K562 (cell line): ENCODE measurements around the gene B2M. TPM values are rescaled to one million over a fixed set of nuclear protein-coding genes. Genes with fewer than 3 reads are reported as not detected.

Source experiments
- ATAC-seq: fragments of 200-7000 bp; cut with Tn5 transposase; 3 replicates; pipeline ENCODE4 v1.9.1; 2020; ENCODE audit warnings: moderate library complexity
- BruUV-seq: library from RNA; stranded (reverse); fragments of 400-500 nt; replicated peaks from 2 replicates; lab custom pipeline; 2021; lab: Mats Ljungman, UMichigan
- CTCF ChIA-PET: fragments of 300-600 bp; formaldehyde crosslinking; extraction: SDS; loops from one replicate; lab custom pipeline; 2021; ENCODE audit warnings: low intra/inter-chr PET ratio; lab: Yijun Ruan, JAX
- POLR2A ChIA-PET: fragments of 300-600, 350-650 bp; sonication (Branson Sonifier 250); formaldehyde crosslinking; extraction: SDS; loops from one replicate; lab custom pipeline; 2021; ENCODE audit warnings: antibody characterized with exemption, inconsistent platforms; lab: Yijun Ruan, JAX
- DNase-seq, 4 experiments: peaks; one replicate each; pipeline versions ENCODE4 v3.0.0 to v3.0.0-alpha.2; 2011 to 2018; ENCODE audit warnings: low spot score in 3 of 4, mixed read lengths in 3 of 4; ENCODE audit errors: extremely low read depth in 1 of 4
- FAIRE-seq: peaks from 2 replicates; lab custom pipeline; 2011; peaks lifted over from hg19 to GRCh38; lab: Jason Lieb, UNC
- H2AFZ ChIP-seq: 2 replicates; pipeline ENCODE4 v1.6.0; 2011; ENCODE audit warnings: low read depth, low read length, control low read depth, inconsistent platforms
- H3K27ac ChIP-seq: fragments of 200-600 bp; 3 replicates; pipeline ENCODE4 v1.8.0; 2011; ENCODE audit warnings: low read depth, mild to moderate bottlenecking, control low read depth, inconsistent platforms, low read length, moderate library complexity, mixed read lengths; ENCODE audit errors: extremely low read depth
- H3K27me3 ChIP-seq, 2 experiments: fragments of 300-600 bp in 1 of 2; 2 replicates in 1 of 2; 3 replicates in 1 of 2; pipeline versions ENCODE4 v1.6.0 to v1.8.0; 2011; ENCODE audit warnings: inconsistent platforms in 2 of 2, low read length in 2 of 2, mild to moderate bottlenecking in 1 of 2, mixed read lengths in 1 of 2, moderate library complexity in 1 of 2; ENCODE audit not compliant: control insufficient read depth in 2 of 2, insufficient read depth in 2 of 2
- H3K36me3 ChIP-seq: fragments of 300-600 bp; 3 replicates; pipeline ENCODE4 v1.8.0; 2011; ENCODE audit warnings: mild to moderate bottlenecking, low read length, inconsistent platforms; ENCODE audit not compliant: control insufficient read depth, insufficient read depth
- H3K4me1 ChIP-seq, 2 experiments: fragments of 200-600 bp in 1 of 2; replicated peaks in 1 of 2; 2 replicates in 1 of 2; 3 replicates in 1 of 2; pipeline versions ENCODE4 v1.5.1 to v1.8.0; 2011; ENCODE audit warnings: inconsistent platforms in 2 of 2, low read length in 2 of 2, mild to moderate bottlenecking in 1 of 2, mixed read lengths in 1 of 2, moderate library complexity in 1 of 2; ENCODE audit not compliant: control insufficient read depth in 2 of 2, insufficient read depth in 2 of 2
- H3K4me2 ChIP-seq: 2 replicates; pipeline ENCODE4 v1.6.1; 2011; ENCODE audit warnings: low read length, control low read depth, inconsistent platforms, mixed read lengths; ENCODE audit not compliant: insufficient read depth
- H3K4me3 ChIP-seq: fragments of 200-600 bp; sonication (generic), shearing (Covaris generic); 2 replicates; pipeline ENCODE4 v1.5.1; 2016; ENCODE audit warnings: control low read depth, inconsistent platforms
- H3K79me2 ChIP-seq: fragments of 200-600 bp; 3 replicates; pipeline ENCODE4 v1.8.0; 2011; ENCODE audit warnings: low read length, inconsistent platforms; ENCODE audit not compliant: control insufficient read depth, insufficient read depth
- H3K9ac ChIP-seq, 2 experiments: 2 replicates each; pipeline versions ENCODE4 v1.6.0 to v1.6.1; 2011; ENCODE audit warnings: low read depth in 2 of 2, low read length in 2 of 2, control low read depth in 1 of 2, inconsistent platforms in 1 of 2, mild to moderate bottlenecking in 1 of 2, mixed read lengths in 1 of 2; ENCODE audit not compliant: insufficient read depth in 1 of 2
- H3K9me1 ChIP-seq: one replicate; pipeline ENCODE4 v1.6.0; 2011; ENCODE audit warnings: inconsistent platforms, mild to moderate bottlenecking, low read length, moderate library complexity; ENCODE audit not compliant: control insufficient read depth, insufficient read depth
- H3K9me3 ChIP-seq: replicated peaks from 2 replicates; pipeline ENCODE4 v1.5.1; 2011; ENCODE audit warnings: low read depth, low read length, inconsistent platforms; ENCODE audit not compliant: control insufficient read depth, insufficient read depth
- H4K20me1 ChIP-seq: replicated peaks from 2 replicates; pipeline ENCODE4 v1.6.1; 2011; ENCODE audit warnings: low read length, inconsistent platforms, mixed read lengths; ENCODE audit not compliant: control insufficient read depth, insufficient read depth
- BCLAF1 ChIP-seq, 2 experiments: fragments of 450-650 bp in 1 of 2; IDR thresholded peaks; 2 replicates each; pipeline ENCODE4 v1.6.1; 2011 to 2017; ENCODE audit warnings: low read depth in 2 of 2, antibody characterized with exemption in 1 of 2, borderline replicate concordance in 1 of 2, low read length in 1 of 2, mild to moderate bottlenecking in 1 of 2, mixed read lengths in 1 of 2; ENCODE audit not compliant: control insufficient read depth in 1 of 2
- CEBPG ChIP-seq, 3 experiments: fragments of 200-800 bp in 1 of 3; sonication (Bioruptor generic) in 1 of 3; sonication (generic) in 1 of 3; formaldehyde crosslinking in 1 of 3; IDR thresholded peaks in 2 of 3; conservative IDR thresholded peaks in 1 of 3; 2 replicates each; pipeline versions ENCODE4 v1.6.1 to v1.8.0; 2016 to 2022; ENCODE audit warnings: missing compliant biosample characterization in 2 of 3, missing genetic modification characterization in 2 of 3, mild to moderate bottlenecking in 1 of 3, missing genetic modification reagents in 1 of 3
- COPS2 ChIP-seq: fragments of 450-650 bp; conservative IDR thresholded peaks from 2 replicates; pipeline ENCODE4 v1.6.1; 2016; ENCODE audit warnings: mild to moderate bottlenecking, moderate library complexity
- EWSR1 ChIP-seq: fragments of 450-650 bp; IDR thresholded peaks from 2 replicates; pipeline ENCODE4 v1.6.1; 2018; ENCODE audit warnings: borderline replicate concordance, mild to moderate bottlenecking, low read depth, moderate library complexity; ENCODE audit not compliant: partially characterized antibody
- MEIS2 ChIP-seq: fragments of 450-650 bp; IDR thresholded peaks from 2 replicates; pipeline ENCODE4 v1.6.1; 2014; ENCODE audit warnings: mild to moderate bottlenecking; ENCODE audit not compliant: partially characterized antibody
- OTX1 ChIP-seq: fragments of 450-650 bp; formaldehyde crosslinking; IDR thresholded peaks from 2 replicates; pipeline ENCODE4 v1.4.0; 2022; ENCODE audit warnings: mild to moderate bottlenecking
- RBFOX2 ChIP-seq: fragments of 200-400 bp; formaldehyde crosslinking; IDR thresholded peaks from 2 replicates; pipeline ENCODE4 v1.6.1; 2017; ENCODE audit warnings: low read depth, mild to moderate bottlenecking, low read length, moderate library complexity
- ZBTB17 ChIP-seq: fragments of 450-650 bp; formaldehyde crosslinking; IDR thresholded peaks from 2 replicates; pipeline ENCODE4 v1.4.0; 2020; ENCODE audit warnings: mild to moderate bottlenecking
- ZNF512 ChIP-seq: IDR thresholded peaks from 2 replicates; pipeline ENCODE4 v1.6.1; 2016; ENCODE audit warnings: missing genetic modification characterization, missing compliant biosample characterization
- in situ Hi-C: fragments of 300-500 bp; cut with MboI; formaldehyde crosslinking; loops from 4 replicates; pipeline ENCODE4 v1.15.0; 2018; ENCODE audit warnings: inconsistent platforms, mixed read lengths
- intact Hi-C: fragments of 100-400 bp; cut with micrococcal nuclease; formaldehyde crosslinking; loops from 2 replicates; pipeline ENCODE4 v1.14.2; 2022
- polyA plus RNA-seq, 8 experiments: library from polyadenylated mRNA; depleted of rRNA in 4 of 8; stranded (reverse) in 5 of 8; unstranded in 3 of 8; fragments of >200 nt; fragmentation: Nextera tagmentation in 2 of 8; fragmentation: Illumina TruSeq in 1 of 8; extraction: Ambion mirVana in 2 of 8; extraction: Trizol in 1 of 8; gene quantifications; 2 replicates each; pipeline versions ENCODE4 v1.2.1 to v1.2.3, GENCODE V29; 2011 to 2014; ENCODE audit warnings: inconsistent platforms in 1 of 8, missing spikeins in 1 of 8
- total RNA-seq, 7 experiments: library from RNA; depleted of rRNA in 6 of 7; stranded (reverse); fragments of >200 nt in 6 of 7; fragmentation: Illumina TruSeq in 2 of 7; extraction: Trizol in 2 of 7; gene quantifications; 2 replicates each; pipeline versions ENCODE4 v1.2.1 to v1.2.3, GENCODE V29; 2011 to 2021; ENCODE audit warnings: low replicate concordance in 1 of 7

The B2M gene
- total and polyA plus RNA-seq, 9 of the 15 experiments (the other 6 are each of a cell fraction or from before 2014, with no cell fraction given): 460 to 3,138 (median 1,032) TPM

- TF ChIP-seq RBFOX2 (peak; percentile 99), ZBTB17 (CRISPR knock-in tag) (no peak), COPS2 (no peak), BCLAF1 (IDR thresholded peaks at IDR 0.05; ENCODE audit: borderline replicate concordance in 1 of 2, control insufficient read depth in 1 of 2, low read depth in 2 of 2, low read length in 1 of 2) (no peak), MEIS2 (peak; percentile 6), OTX1 (CRISPR knock-in tag) (0 out of 2 replicates have a peak, but pooled peaks have one; percentile 31)
Observed at GRCh38 chr15:44711096-44711742, at the start of gene B2M, which contains the start of gene PATL2 (continued).

- peaks cover 34% of the 10 kb centered on the region for H3K36me3 ChIP-seq
- H2AFZ ChIP-seq: no peak overlapping the region
- no peak for DNase-seq
- in situ Hi-C loops: no loop called here
- CTCF ChIA-PET: no interaction called here
- H3K27me3 ChIP-seq: no peaks in the 10 kb centered on the region
- ATAC-seq: no peak
- intact Hi-C loops: no loop called here
- peak overlapping the region; percentile 93; the same call in 1 of the 2 replicates for H3K4me3 ChIP-seq
- no peaks in the 10 kb centered on the region for H3K9me1 ChIP-seq
- H3K9me3 ChIP-seq: no peaks in the 10 kb centered on the region
- POLR2A ChIA-PET: interaction anchor here (0.6 to 3.4 kb wide), 4 partner anchors 15 to 75 kb away, joined by 3 to 18 read pairs (median 3); partner anchors contain the start of genes B2M, PATL2 and TRIM69
- TF ChIP-seq EWSR1 (no peak), CEBPG (CRISPR knock-in tag; IDR thresholded peaks at IDR 0.05) (no peak), CEBPG (tag; conservative IDR thresholded peaks at IDR 0.05 in 1 of 2, IDR thresholded peaks at IDR 0.05 in 1 of 2) (peak; percentile 11 to 38; a peak in 1 of 4 replicates), RBFOX2 (0 out of 2 replicates have a peak, but pooled peaks have one; percentile 8), ZNF512 (tag) (no peak)
- H3K4me2 ChIP-seq: peak overlapping the region; percentile 91; the same call in 1 of the 2 replicates
- peak overlapping the region; percentile 95; the same call in 2 of the 3 replicates for H3K27ac ChIP-seq
- no TSS peak for BruUV-seq
- no peak for FAIRE-seq
- H3K4me1 ChIP-seq: peaks cover 10 to 14% of the 10 kb centered on the region in 2 experiments
- H3K9ac ChIP-seq: peak overlapping the region in 1 of 2 experiments; percentile 97; a peak in 1 of 4 replicates
- H3K79me2 ChIP-seq: peaks cover 34% of the 10 kb centered on the region
- no peaks in the 10 kb centered on the region for H4K20me1 ChIP-seq
Observed at GRCh38 chr15:44661576-44661975, 49.7 kb upstream of the B2M start.
